HepG2 (cell line): ENCODE data around the gene COASY. TPM values are rescaled to one million over a fixed set of nuclear protein-coding genes. Genes with fewer than 3 reads are reported as not detected.

Source experiments
- ATF7 ChIP-seq, 2 experiments: fragments of 450-650 bp in 1 of 2; sonication (generic) in 1 of 2; formaldehyde crosslinking in 1 of 2; IDR thresholded peaks; 2 replicates each; pipeline versions ENCODE4 v1.4.0 to v1.6.1; 2016 to 2020; ENCODE audit warnings: antibody characterized with exemption in 1 of 2, mild to moderate bottlenecking in 1 of 2, missing genetic modification reagents in 1 of 2
- DR1 ChIP-seq: sonication (generic); formaldehyde crosslinking; IDR thresholded peaks from 2 replicates; pipeline ENCODE4 v1.8.0; 2021; ENCODE audit warnings: mild to moderate bottlenecking, missing genetic modification reagents, inconsistent platforms
- FOSL1 ChIP-seq: sonication (generic); formaldehyde crosslinking; IDR thresholded peaks from 2 replicates; pipeline ENCODE4 v1.9.0; 2021; ENCODE audit warnings: missing genetic modification reagents, borderline replicate concordance
- HOXD1 ChIP-seq: sonication (generic); formaldehyde crosslinking; IDR thresholded peaks from 2 replicates; pipeline ENCODE4 v1.5.0; 2020; ENCODE audit warnings: missing genetic modification reagents
- ISX ChIP-seq: sonication (generic); formaldehyde crosslinking; conservative IDR thresholded peaks from 2 replicates; pipeline ENCODE4 v1.5.0; 2020; ENCODE audit warnings: missing genetic modification reagents
- KDM4B ChIP-seq: sonication (generic); formaldehyde crosslinking; IDR thresholded peaks from 2 replicates; pipeline ENCODE4 v1.4.0; 2020; ENCODE audit warnings: missing genetic modification reagents
- MATR3 ChIP-seq: sonication (generic); formaldehyde crosslinking; IDR thresholded peaks from 2 replicates; pipeline ENCODE4 v1.4.0; 2020; ENCODE audit warnings: missing genetic modification reagents
- MED1 ChIP-seq: sonication (generic); formaldehyde crosslinking; IDR thresholded peaks from 2 replicates; pipeline ENCODE4 v1.4.0; 2020; ENCODE audit warnings: missing genetic modification reagents
- NFKBIZ ChIP-seq: IDR thresholded peaks from 2 replicates; pipeline ENCODE4 v1.6.1; 2018; ENCODE audit warnings: missing genetic modification reagents, missing compliant biosample characterization
- TEAD3 ChIP-seq: optimal IDR thresholded peaks from 2 replicates; pipeline ENCODE3; 2016; ENCODE audit warnings: borderline replicate concordance
- ZNF33A ChIP-seq: sonication (generic); formaldehyde crosslinking; IDR thresholded peaks from 2 replicates; pipeline ENCODE4 v1.5.1; 2020; ENCODE audit warnings: missing genetic modification reagents, mild to moderate bottlenecking, moderate library complexity, borderline replicate concordance
- ZNF564 ChIP-seq: sonication (generic); formaldehyde crosslinking; IDR thresholded peaks from 2 replicates; pipeline ENCODE4 v1.8.1; 2023; ENCODE audit warnings: mild to moderate bottlenecking, missing genetic modification reagents
- ZSCAN29 ChIP-seq: sonication (generic); formaldehyde crosslinking; conservative IDR thresholded peaks from 2 replicates; pipeline ENCODE4 v1.4.0; 2020; ENCODE audit warnings: mild to moderate bottlenecking, missing genetic modification reagents
- polyA plus RNA-seq, 8 experiments: library from polyadenylated mRNA; depleted of rRNA in 3 of 8; stranded (reverse) in 7 of 8; unstranded in 1 of 8; fragments of >200 nt; fragmentation: Illumina TruSeq in 4 of 8; extraction: Trizol in 4 of 8; gene quantifications; 2 replicates each; pipeline versions ENCODE4 v1.2.1 to v1.2.3, GENCODE V29; 2011 to 2016; ENCODE audit warnings: low read depth in 4 of 8, missing spikeins in 1 of 8, mixed read lengths in 1 of 8; ENCODE audit not compliant: insufficient read depth in 1 of 8
- total RNA-seq, 5 experiments: library from RNA; depleted of rRNA; stranded (reverse); fragments of >200 nt; fragmentation: Illumina TruSeq; extraction: Trizol; gene quantifications; 2 replicates each; pipeline ENCODE4 v1.2.3, GENCODE V29; 2016; ENCODE audit warnings: low read depth in 1 of 5
- TF ChIP-seq, protein P1 (sequence below): sonication (generic); formaldehyde crosslinking; IDR thresholded peaks from 2 replicates; pipeline ENCODE4 v1.5.1; 2020; ENCODE audit warnings: missing genetic modification reagents, mild to moderate bottlenecking, borderline replicate concordance
- TF ChIP-seq, protein P2 (sequence below), 2 experiments: fragments of 450-650 bp in 1 of 2; sonication (generic) in 1 of 2; formaldehyde crosslinking; IDR thresholded peaks; 2 replicates each; pipeline versions ENCODE4 v1.5.0 to v1.8.0; 2020 to 2022; ENCODE audit warnings: mild to moderate bottlenecking in 1 of 2, missing genetic modification reagents in 1 of 2
- TF ChIP-seq, protein P3 (sequence below): sonication (generic); formaldehyde crosslinking; IDR thresholded peaks from 2 replicates; pipeline ENCODE4 v1.4.0; 2020; ENCODE audit warnings: missing genetic modification reagents
- TF ChIP-seq, protein P4 (sequence below): sonication (generic); formaldehyde crosslinking; IDR thresholded peaks from 2 replicates; pipeline ENCODE4 v1.9.0; 2021; ENCODE audit warnings: missing genetic modification reagents, borderline replicate concordance

The COASY gene
- total and polyA plus RNA-seq, 2 of the 13 experiments (the other 11 are each of a cell fraction or from before 2014, with no cell fraction given), result 90.7 to 125 TPM

DNA sequence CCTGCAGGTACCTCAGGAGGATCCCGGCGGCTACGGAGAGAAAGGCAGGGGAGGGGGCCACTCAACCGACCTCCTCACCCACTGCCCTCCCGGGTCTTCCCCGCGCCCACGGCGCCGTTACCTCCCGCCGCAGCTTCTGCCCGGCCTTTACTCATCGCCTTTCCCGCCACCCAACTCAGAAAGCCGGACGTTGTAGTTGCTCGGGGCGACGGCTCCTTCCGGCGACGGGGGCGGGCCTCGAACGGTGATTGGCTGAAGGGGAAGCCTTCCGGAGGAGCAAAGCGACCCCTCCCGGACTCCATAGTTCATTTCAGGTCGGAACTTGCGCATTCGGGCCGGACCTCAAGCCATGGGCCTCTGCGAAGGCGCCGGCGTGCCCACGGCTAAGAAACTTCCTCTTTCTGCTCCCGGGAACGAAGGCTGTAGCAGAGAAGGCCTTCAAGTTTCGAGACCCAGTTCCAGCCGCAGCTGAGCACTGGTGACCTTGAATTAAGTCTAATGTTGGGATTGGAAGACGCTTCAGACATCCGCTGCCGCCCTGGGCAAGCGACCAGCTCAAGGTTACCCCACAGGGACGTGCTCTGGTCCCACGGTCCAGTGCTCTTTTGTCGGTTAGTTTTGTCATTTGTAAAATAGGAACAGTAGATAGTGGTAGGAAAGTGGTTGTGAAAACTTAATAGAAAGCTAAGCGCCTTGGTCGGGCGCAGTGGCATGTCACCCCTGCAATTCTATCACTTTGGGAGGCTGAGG, 15.8 kb downstream of the COASY start, which contains the start of gene PSMC3IP (continued):
- TF ChIP-seq, protein P1, sequence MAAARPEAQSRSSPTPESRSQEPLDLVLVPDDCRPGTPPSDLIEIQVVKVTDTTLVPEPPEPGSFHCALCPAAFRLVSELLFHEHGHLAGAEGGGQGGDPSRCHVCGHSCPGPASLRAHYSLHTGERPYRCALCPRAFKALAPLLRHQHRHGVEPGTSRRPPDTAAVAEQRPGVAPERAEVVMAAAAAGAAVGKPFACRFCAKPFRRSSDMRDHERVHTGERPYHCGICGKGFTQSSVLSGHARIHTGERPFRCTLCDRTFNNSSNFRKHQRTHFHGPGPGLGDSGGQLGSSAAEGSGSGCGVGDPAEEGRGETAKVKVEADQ (CRISPR knock-in tag), result peak; percentile 78; the same call in 1 of the 2 replicates
- TF ChIP-seq KDM4B (CRISPR knock-in tag) (0 out of 2 replicates have a peak, but pooled peaks have one; percentile 16), ATF7 (IDR thresholded peaks at IDR 0.05) (no peak), ATF7 (CRISPR knock-in tag; IDR thresholded peaks at IDR 0.05) (0 out of 2 replicates have a peak, but pooled peaks have one; percentile 24), DR1 (CRISPR knock-in tag) (peak; percentile 66), ISX (CRISPR knock-in tag) (0 out of 2 replicates have a peak, but pooled peaks have one; percentile 34), FOSL1 (CRISPR knock-in tag) (no peak), MATR3 (CRISPR knock-in tag) (no peak), ZNF564 (CRISPR knock-in tag) (peak; percentile 24), NFKBIZ (no peak), TEAD3 (CRISPR knock-in tag) (no peak), MED1 (CRISPR knock-in tag) (peak; percentile 75), ZNF33A (CRISPR knock-in tag) (peak; percentile 39; the same call in 1 of the 2 replicates), ZSCAN29 (CRISPR knock-in tag) (peak; percentile 28; the same call in 1 of the 2 replicates), HOXD1 (CRISPR knock-in tag) (no peak)
- TF ChIP-seq, protein P2, sequence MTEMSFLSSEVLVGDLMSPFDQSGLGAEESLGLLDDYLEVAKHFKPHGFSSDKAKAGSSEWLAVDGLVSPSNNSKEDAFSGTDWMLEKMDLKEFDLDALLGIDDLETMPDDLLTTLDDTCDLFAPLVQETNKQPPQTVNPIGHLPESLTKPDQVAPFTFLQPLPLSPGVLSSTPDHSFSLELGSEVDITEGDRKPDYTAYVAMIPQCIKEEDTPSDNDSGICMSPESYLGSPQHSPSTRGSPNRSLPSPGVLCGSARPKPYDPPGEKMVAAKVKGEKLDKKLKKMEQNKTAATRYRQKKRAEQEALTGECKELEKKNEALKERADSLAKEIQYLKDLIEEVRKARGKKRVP (CRISPR knock-in tag; IDR thresholded peaks at IDR 0.05), result peak in 1 of 2 experiments; percentile 10; a peak in 1 of 4 replicates
- TF ChIP-seq, protein P3, sequence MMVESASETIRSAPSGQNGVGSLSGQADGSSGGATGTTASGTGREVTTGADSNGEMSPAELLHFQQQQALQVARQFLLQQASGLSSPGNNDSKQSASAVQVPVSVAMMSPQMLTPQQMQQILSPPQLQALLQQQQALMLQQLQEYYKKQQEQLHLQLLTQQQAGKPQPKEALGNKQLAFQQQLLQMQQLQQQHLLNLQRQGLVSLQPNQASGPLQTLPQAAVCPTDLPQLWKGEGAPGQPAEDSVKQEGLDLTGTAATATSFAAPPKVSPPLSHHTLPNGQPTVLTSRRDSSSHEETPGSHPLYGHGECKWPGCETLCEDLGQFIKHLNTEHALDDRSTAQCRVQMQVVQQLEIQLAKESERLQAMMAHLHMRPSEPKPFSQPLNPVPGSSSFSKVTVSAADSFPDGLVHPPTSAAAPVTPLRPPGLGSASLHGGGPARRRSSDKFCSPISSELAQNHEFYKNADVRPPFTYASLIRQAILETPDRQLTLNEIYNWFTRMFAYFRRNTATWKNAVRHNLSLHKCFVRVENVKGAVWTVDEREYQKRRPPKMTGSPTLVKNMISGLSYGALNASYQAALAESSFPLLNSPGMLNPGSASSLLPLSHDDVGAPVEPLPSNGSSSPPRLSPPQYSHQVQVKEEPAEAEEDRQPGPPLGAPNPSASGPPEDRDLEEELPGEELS (CRISPR knock-in tag), result no peak
- TF ChIP-seq, protein P4, sequence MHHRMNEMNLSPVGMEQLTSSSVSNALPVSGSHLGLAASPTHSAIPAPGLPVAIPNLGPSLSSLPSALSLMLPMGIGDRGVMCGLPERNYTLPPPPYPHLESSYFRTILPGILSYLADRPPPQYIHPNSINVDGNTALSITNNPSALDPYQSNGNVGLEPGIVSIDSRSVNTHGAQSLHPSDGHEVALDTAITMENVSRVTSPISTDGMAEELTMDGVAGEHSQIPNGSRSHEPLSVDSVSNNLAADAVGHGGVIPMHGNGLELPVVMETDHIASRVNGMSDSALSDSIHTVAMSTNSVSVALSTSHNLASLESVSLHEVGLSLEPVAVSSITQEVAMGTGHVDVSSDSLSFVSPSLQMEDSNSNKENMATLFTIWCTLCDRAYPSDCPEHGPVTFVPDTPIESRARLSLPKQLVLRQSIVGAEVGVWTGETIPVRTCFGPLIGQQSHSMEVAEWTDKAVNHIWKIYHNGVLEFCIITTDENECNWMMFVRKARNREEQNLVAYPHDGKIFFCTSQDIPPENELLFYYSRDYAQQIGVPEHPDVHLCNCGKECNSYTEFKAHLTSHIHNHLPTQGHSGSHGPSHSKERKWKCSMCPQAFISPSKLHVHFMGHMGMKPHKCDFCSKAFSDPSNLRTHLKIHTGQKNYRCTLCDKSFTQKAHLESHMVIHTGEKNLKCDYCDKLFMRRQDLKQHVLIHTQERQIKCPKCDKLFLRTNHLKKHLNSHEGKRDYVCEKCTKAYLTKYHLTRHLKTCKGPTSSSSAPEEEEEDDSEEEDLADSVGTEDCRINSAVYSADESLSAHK (CRISPR knock-in tag), result 0 out of 2 replicates have a peak, but pooled peaks have one; percentile 60
